K562 (cell line): ENCODE results near the gene OCEL1. TPM values are rescaled to one million over a fixed set of nuclear protein-coding genes. Genes with fewer than 3 reads are reported as not detected.

Experiments
- BCOR ChIP-seq: fragments of 450-650 bp; IDR thresholded peaks from 2 replicates; pipeline ENCODE4 v1.6.1; 2016
- BRF1 ChIP-seq: IDR thresholded peaks from 3 replicates; pipeline ENCODE4 v1.6.1; 2011; ENCODE audit warnings: borderline replicate concordance, mild to moderate bottlenecking; ENCODE audit not compliant: insufficient read length; ENCODE audit errors: extremely low read depth
- CBX5 ChIP-seq: IDR thresholded peaks from 2 replicates; pipeline ENCODE4 v1.6.1; 2014; ENCODE audit warnings: low read depth, borderline replicate concordance
- ETV6 ChIP-seq, 3 experiments: fragments of 150-350 bp in 1 of 3; sonication (generic) in 1 of 3; formaldehyde crosslinking in 1 of 3; IDR thresholded peaks; 2 replicates each; pipeline versions ENCODE4 v1.6.1 to v1.8.0; 2014 to 2022; ENCODE audit warnings: borderline replicate concordance in 2 of 3, low read depth in 2 of 3, antibody characterized with exemption in 1 of 3, low read length in 1 of 3, mild to moderate bottlenecking in 1 of 3, missing genetic modification reagents in 1 of 3
- GABPB2 ChIP-seq: fragments of 250-450 bp; sonication (Bioruptor Pico); conservative IDR thresholded peaks from 2 replicates; pipeline ENCODE4 v1.5.1; 2021; ENCODE audit warnings: mild to moderate bottlenecking
- ILK ChIP-seq: fragments of 450-650 bp; IDR thresholded peaks from 2 replicates; pipeline ENCODE4 v1.6.1; 2016; ENCODE audit warnings: missing genetic modification characterization, low read depth, mild to moderate bottlenecking, missing compliant biosample characterization, moderate library complexity, borderline replicate concordance
- NFRKB ChIP-seq: fragments of 450-650 bp; IDR thresholded peaks from 2 replicates; pipeline ENCODE4 v1.6.1; 2016; ENCODE audit warnings: low read depth
- NKRF ChIP-seq: fragments of 450-650 bp; IDR thresholded peaks from 2 replicates; pipeline ENCODE4 v1.6.1; 2016; ENCODE audit warnings: borderline replicate concordance
- PPARD ChIP-seq: fragments of 250-450 bp; sonication (Bioruptor Pico); IDR thresholded peaks from 2 replicates; pipeline ENCODE4 v1.8.0; 2022; ENCODE audit warnings: inconsistent platforms, mild to moderate bottlenecking, moderate library complexity
- PRPF4 ChIP-seq: fragments of 200-400 bp; formaldehyde crosslinking; IDR thresholded peaks from one replicate; pipeline ENCODE4 v1.6.1; 2017; ENCODE audit warnings: low read length, low read depth, mild to moderate bottlenecking; ENCODE audit not compliant: insufficient read depth, poor library complexity, severe bottlenecking
- RBM25 ChIP-seq: fragments of 200-400 bp; formaldehyde crosslinking; IDR thresholded peaks from 2 replicates; pipeline ENCODE4 v1.6.1; 2018; ENCODE audit warnings: low read length, low read depth, moderate library complexity; ENCODE audit not compliant: severe bottlenecking
- SAFB2 ChIP-seq: fragments of 200-400 bp; formaldehyde crosslinking; IDR thresholded peaks from 2 replicates; pipeline ENCODE4 v1.6.1; 2018; ENCODE audit warnings: borderline replicate concordance, low read length, low read depth, moderate library complexity; ENCODE audit not compliant: severe bottlenecking
- SOX6 ChIP-seq: fragments of 450-650 bp; IDR thresholded peaks from 2 replicates; pipeline ENCODE4 v1.6.1; 2014; ENCODE audit warnings: mild to moderate bottlenecking
- TOE1 ChIP-seq, 2 experiments: fragments of 450-650 bp in 1 of 2; sonication (generic) in 1 of 2; formaldehyde crosslinking in 1 of 2; IDR thresholded peaks; 2 replicates each; pipeline versions ENCODE4 v1.7.1 to v1.8.0; 2016 to 2022; ENCODE audit warnings: borderline replicate concordance in 2 of 2, mild to moderate bottlenecking in 2 of 2, antibody characterized with exemption in 1 of 2, inconsistent platforms in 1 of 2, low read depth in 1 of 2, missing genetic modification reagents in 1 of 2, moderate library complexity in 1 of 2
- TRIM28 ChIP-seq: fragments of 450-650 bp; IDR thresholded peaks from 2 replicates; pipeline ENCODE4 v1.6.1; 2017
- XRCC4 ChIP-seq: IDR thresholded peaks from one replicate; pipeline ENCODE4 v1.6.1; 2011; ENCODE audit not compliant: insufficient read depth, insufficient read length; ENCODE audit errors: extremely low read depth
- ZBTB1 ChIP-seq: sonication (generic); formaldehyde crosslinking; IDR thresholded peaks from 2 replicates; pipeline ENCODE4 v1.8.1; 2023; ENCODE audit warnings: missing genetic modification reagents, low read depth, mild to moderate bottlenecking, borderline replicate concordance
- ZBTB7A ChIP-seq: IDR thresholded peaks from 2 replicates; pipeline ENCODE4 v1.6.1; 2011; ENCODE audit warnings: low read depth, mild to moderate bottlenecking, low read length, moderate library complexity, borderline replicate concordance; ENCODE audit not compliant: control insufficient read depth
- ZNF217 ChIP-seq: sonication (generic); formaldehyde crosslinking; IDR thresholded peaks from 2 replicates; pipeline ENCODE4 v1.8.0; 2022; ENCODE audit warnings: mild to moderate bottlenecking, missing genetic modification reagents
- ZNF24 ChIP-seq: fragments of 450-650 bp; IDR thresholded peaks from 2 replicates; pipeline ENCODE4 v1.6.1; 2016
- ZNF449 ChIP-seq: fragments of 250-450 bp; sonication (Bioruptor Pico); IDR thresholded peaks from 2 replicates; pipeline ENCODE4 v1.8.0; 2022; ENCODE audit warnings: moderate library complexity, mild to moderate bottlenecking, inconsistent platforms
- ZNF583 ChIP-seq: fragments of 250-450 bp; sonication (Bioruptor Pico); IDR thresholded peaks from 2 replicates; pipeline ENCODE4 v1.4.0; 2020
- ZZZ3 ChIP-seq: fragments of 450-650 bp; IDR thresholded peaks from 2 replicates; pipeline ENCODE4 v1.6.1; 2016; ENCODE audit warnings: antibody characterized with exemption, mild to moderate bottlenecking, moderate library complexity
- polyA plus RNA-seq, 8 experiments: library from polyadenylated mRNA; depleted of rRNA in 4 of 8; stranded (reverse) in 5 of 8; unstranded in 3 of 8; fragments of >200 nt; fragmentation: Nextera tagmentation in 2 of 8; fragmentation: Illumina TruSeq in 1 of 8; extraction: Ambion mirVana in 2 of 8; extraction: Trizol in 1 of 8; gene quantifications; 2 replicates each; pipeline versions ENCODE4 v1.2.1 to v1.2.3, GENCODE V29; 2011 to 2014; ENCODE audit warnings: inconsistent platforms in 1 of 8, missing spikeins in 1 of 8
- total RNA-seq, 7 experiments: library from RNA; depleted of rRNA in 6 of 7; stranded (reverse); fragments of >200 nt in 6 of 7; fragmentation: Illumina TruSeq in 2 of 7; extraction: Trizol in 2 of 7; gene quantifications; 2 replicates each; pipeline versions ENCODE4 v1.2.1 to v1.2.3, GENCODE V29; 2011 to 2021; ENCODE audit warnings: low replicate concordance in 1 of 7

The OCEL1 gene
- total and polyA plus RNA-seq, 9 of the 15 experiments (the other 6 are each of a cell fraction or from before 2014, with no cell fraction given): 8.0 to 38.0 (median 12.4) TPM

- peak; percentile 58; the same call in 1 of the 2 replicates for TF ChIP-seq NFRKB
- no peak for TF ChIP-seq ZBTB1 (CRISPR knock-in tag)
- TF ChIP-seq XRCC4: no peak
- TF ChIP-seq ETV6 (IDR thresholded peaks at IDR 0.05; ENCODE audit: borderline replicate concordance in 1 of 2, low read depth in 2 of 2, low read length in 1 of 2): no peak
- TF ChIP-seq ETV6 (CRISPR knock-in tag; IDR thresholded peaks at IDR 0.05; ENCODE audit: borderline replicate concordance): no peak
- no peak for TF ChIP-seq ZNF583 (CRISPR knock-in tag)
- no peak for TF ChIP-seq CBX5
- no peak for TF ChIP-seq SOX6
- TF ChIP-seq ILK (tag): no peak
- TF ChIP-seq BCOR: no peak
- no peak for TF ChIP-seq TRIM28
- TF ChIP-seq ZZZ3: no peak
- no peak for TF ChIP-seq PRPF4
- no peak for TF ChIP-seq PPARD (CRISPR knock-in tag)
- no peak for TF ChIP-seq GABPB2 (CRISPR knock-in tag)
- peak; percentile 99 for TF ChIP-seq RBM25
- peak; percentile 81; the same call in 1 of the 2 replicates for TF ChIP-seq NKRF
- TF ChIP-seq TOE1 (IDR thresholded peaks at IDR 0.05; ENCODE audit: borderline replicate concordance): no peak
- TF ChIP-seq TOE1 (CRISPR knock-in tag; IDR thresholded peaks at IDR 0.05; ENCODE audit: borderline replicate concordance, low read depth): no peak
- TF ChIP-seq ZNF217: no peak
- TF ChIP-seq BRF1: no peak
- TF ChIP-seq ZNF449 (CRISPR knock-in tag): peak; percentile 89; the same call in 1 of the 2 replicates
- TF ChIP-seq ZNF24: no peak
- TF ChIP-seq ZBTB7A: no peak
- no peak for TF ChIP-seq SAFB2
Observed at GRCh38 chr19:17266975-17267788, 41.2 kb downstream of the OCEL1 start, which contains the start of gene BABAM1 (continued).
